ENCODE results near the gene STXBP5.

DNA sequence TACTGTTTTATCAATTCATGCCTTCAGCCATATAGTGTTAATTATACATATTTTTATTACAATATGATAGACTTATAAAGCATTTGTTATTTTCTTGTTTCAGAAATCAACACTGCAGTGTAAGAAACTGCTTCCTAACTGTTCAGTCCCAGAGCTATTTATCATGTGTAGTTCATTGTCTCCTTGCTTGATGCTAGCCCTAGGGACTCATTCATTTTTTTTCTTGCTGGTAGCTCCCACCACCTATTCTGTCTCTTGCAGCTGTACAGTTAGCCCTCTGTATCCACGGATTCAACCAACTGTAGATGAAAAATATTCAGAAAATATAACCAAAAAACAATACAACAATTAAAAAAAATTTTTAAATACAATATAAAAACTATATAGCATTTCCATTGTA, 121.3 kb downstream of the STXBP5 start:
- TF ChIP-seq, protein P1, sequence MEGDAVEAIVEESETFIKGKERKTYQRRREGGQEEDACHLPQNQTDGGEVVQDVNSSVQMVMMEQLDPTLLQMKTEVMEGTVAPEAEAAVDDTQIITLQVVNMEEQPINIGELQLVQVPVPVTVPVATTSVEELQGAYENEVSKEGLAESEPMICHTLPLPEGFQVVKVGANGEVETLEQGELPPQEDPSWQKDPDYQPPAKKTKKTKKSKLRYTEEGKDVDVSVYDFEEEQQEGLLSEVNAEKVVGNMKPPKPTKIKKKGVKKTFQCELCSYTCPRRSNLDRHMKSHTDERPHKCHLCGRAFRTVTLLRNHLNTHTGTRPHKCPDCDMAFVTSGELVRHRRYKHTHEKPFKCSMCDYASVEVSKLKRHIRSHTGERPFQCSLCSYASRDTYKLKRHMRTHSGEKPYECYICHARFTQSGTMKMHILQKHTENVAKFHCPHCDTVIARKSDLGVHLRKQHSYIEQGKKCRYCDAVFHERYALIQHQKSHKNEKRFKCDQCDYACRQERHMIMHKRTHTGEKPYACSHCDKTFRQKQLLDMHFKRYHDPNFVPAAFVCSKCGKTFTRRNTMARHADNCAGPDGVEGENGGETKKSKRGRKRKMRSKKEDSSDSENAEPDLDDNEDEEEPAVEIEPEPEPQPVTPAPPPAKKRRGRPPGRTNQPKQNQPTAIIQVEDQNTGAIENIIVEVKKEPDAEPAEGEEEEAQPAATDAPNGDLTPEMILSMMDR (conservative IDR thresholded peaks at IDR 0.05) = no peak
- no peak for TF ChIP-seq ZFX (IDR thresholded peaks at IDR 0.05)
